ENCODE results near the gene TRIM75. TPM values are rescaled to one million over a fixed set of nuclear protein-coding genes. Genes with fewer than 3 reads are reported as not detected.

The TRIM75 gene
- total and polyA plus RNA-seq, 2 donors (not counting 3 experiments of a cell fraction or from before 2014, with no cell fraction given), result not detected

DNA sequence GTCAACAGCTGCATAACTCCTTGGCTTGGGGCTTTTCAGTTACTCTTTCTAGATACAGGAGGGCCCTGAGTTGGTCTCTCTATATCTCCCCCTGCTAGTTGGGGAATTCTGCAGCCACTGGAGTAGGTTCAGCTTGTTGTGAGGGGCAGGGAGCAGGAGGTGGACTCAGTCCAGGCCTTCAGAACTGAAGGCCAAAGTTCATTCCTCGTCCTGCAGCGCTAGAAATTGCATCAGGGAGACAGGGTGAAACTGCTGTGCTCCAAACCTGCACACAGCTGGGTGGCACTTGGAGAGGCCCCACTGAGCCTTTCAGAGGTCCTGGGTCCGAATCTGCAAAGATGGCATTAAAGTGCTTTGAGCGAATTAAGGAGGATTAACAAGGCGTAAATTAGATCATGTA, 46.8 kb upstream of the TRIM75 start:
- Histone ChIP-seq H3K9ac (replicated peaks; ENCODE audit: extremely low read depth, insufficient read depth, low read length) (no peak overlapping the region), H3K27me3 (ENCODE audit: control insufficient read depth in 2 of 2, insufficient read depth in 2 of 2, low read length in 2 of 2) (no peaks in the 10 kb centered on the region), H3K79me2 (ENCODE audit: control insufficient read depth, insufficient read depth, low read length) (no peaks in the 10 kb centered on the region), H3K4me3 (replicated peaks in 1 of 3; ENCODE audit: insufficient read depth in 1 of 3, low read depth in 1 of 3, low read length in 3 of 3) (no peak overlapping the region), H3K4me2 (ENCODE audit: insufficient read depth, low read length) (no peak overlapping the region), H2AFZ (ENCODE audit: low read depth, low read length) (no peak overlapping the region), H3K9me1 (replicated peaks; ENCODE audit: control insufficient read depth, extremely low read depth, insufficient read depth, low read length) (no peaks in the 10 kb centered on the region), H3K27ac (ENCODE audit: insufficient read depth, low read depth, low read length) (no peak overlapping the region), H3K36me3 (ENCODE audit: control insufficient read depth in 2 of 2, extremely low read depth in 1 of 2, insufficient read depth in 2 of 2, low read length in 2 of 2) (no peaks in the 10 kb centered on the region), H3K4me1 (ENCODE audit: control insufficient read depth, extremely low read depth, insufficient read depth, low read length) (no peaks in the 10 kb centered on the region), H3K9me3 (replicated peaks; ENCODE audit: control insufficient read depth, insufficient read depth, low read length) (no peaks in the 10 kb centered on the region), H4K20me1 (replicated peaks; ENCODE audit: control insufficient read depth, extremely low read depth, insufficient read depth, low read length) (no peaks in the 10 kb centered on the region)
- FAIRE-seq, result no peak
- TF ChIP-seq POLR2AphosphoS5 (IDR thresholded peaks at IDR 0.05; ENCODE audit: insufficient read depth, low read depth, low read length) (no peak), JUN (IDR thresholded peaks at IDR 0.05; ENCODE audit: borderline replicate concordance, insufficient read depth, insufficient read length, low read depth) (no peak), FOS (IDR thresholded peaks at IDR 0.05; ENCODE audit: borderline replicate concordance, insufficient read depth, low read length) (no peak), EZH2 (IDR thresholded peaks at IDR 0.05; ENCODE audit: borderline replicate concordance, low read depth, low read length, severe bottlenecking) (no peak), GATA2 (IDR thresholded peaks at IDR 0.05; ENCODE audit: insufficient read depth, insufficient read length, low read depth, low read length) (no peak), POLR2A (IDR thresholded peaks at IDR 0.05; ENCODE audit: low read depth, low read length) (no peak), MYC (IDR thresholded peaks at IDR 0.05; ENCODE audit: low read depth, low read length) (no peak)
- TF ChIP-seq, protein P1, sequence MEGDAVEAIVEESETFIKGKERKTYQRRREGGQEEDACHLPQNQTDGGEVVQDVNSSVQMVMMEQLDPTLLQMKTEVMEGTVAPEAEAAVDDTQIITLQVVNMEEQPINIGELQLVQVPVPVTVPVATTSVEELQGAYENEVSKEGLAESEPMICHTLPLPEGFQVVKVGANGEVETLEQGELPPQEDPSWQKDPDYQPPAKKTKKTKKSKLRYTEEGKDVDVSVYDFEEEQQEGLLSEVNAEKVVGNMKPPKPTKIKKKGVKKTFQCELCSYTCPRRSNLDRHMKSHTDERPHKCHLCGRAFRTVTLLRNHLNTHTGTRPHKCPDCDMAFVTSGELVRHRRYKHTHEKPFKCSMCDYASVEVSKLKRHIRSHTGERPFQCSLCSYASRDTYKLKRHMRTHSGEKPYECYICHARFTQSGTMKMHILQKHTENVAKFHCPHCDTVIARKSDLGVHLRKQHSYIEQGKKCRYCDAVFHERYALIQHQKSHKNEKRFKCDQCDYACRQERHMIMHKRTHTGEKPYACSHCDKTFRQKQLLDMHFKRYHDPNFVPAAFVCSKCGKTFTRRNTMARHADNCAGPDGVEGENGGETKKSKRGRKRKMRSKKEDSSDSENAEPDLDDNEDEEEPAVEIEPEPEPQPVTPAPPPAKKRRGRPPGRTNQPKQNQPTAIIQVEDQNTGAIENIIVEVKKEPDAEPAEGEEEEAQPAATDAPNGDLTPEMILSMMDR (IDR thresholded peaks at IDR 0.05; ENCODE audit: extremely low read depth in 1 of 2, insufficient read depth in 1 of 2, low read depth in 1 of 2, low read length in 2 of 2), result no peak
- TF ChIP-seq, protein P2, sequence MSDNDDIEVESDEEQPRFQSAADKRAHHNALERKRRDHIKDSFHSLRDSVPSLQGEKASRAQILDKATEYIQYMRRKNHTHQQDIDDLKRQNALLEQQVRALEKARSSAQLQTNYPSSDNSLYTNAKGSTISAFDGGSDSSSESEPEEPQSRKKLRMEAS (IDR thresholded peaks at IDR 0.05; ENCODE audit: insufficient read depth, insufficient read length), result no peak
- ChIA-PET CTCF (no interaction called here), POLR2A (no interaction called here)
- BruUV-seq (replicated peaks), result no TSS peak
- dilution Hi-C loops (cut with MboI; ENCODE audit: extremely low pct_ligation_motif_present, low sequenced_read_pairs) (no loop called here), intact Hi-C loops (cut with micrococcal nuclease) (no loop called here)
- no peak for DNase-seq (ENCODE audit: low read depth, low spot score)
